HEK293 (cell line): ENCODE data around the gene CCDC38.
A peak's percentile ranks its signal among the peaks of the same experiment; 100 is the strongest.

ENCODE experiments used
- CTCF ChIA-PET: fragments of 350-600 bp; formaldehyde crosslinking; extraction: SDS; loops from one replicate; lab custom pipeline; 2021; ENCODE audit warnings: antibody characterized with exemption; lab: Yijun Ruan, JAX
- POLR2A ChIA-PET: fragments of 300-600 bp; formaldehyde crosslinking; extraction: SDS; loops from one replicate; lab custom pipeline; 2020; ENCODE audit warnings: antibody characterized with exemption, inconsistent platforms; lab: Yijun Ruan, JAX
- H3K27ac ChIP-seq: fragments of 200-500 bp; sonication (Bioruptor generic); 2 replicates; pipeline ENCODE4 v1.5.1; 2014; ENCODE audit warnings: low read depth, low read length, control low read depth, inconsistent platforms; ENCODE audit errors: extremely low read depth
- H3K36me3 ChIP-seq, 2 experiments: fragments of 200-500 bp in 1 of 2; sonication (Bioruptor generic) in 1 of 2; 1 replicate in 1 of 2; 2 replicates in 1 of 2; pipeline ENCODE4 v1.5.1; 2014 to 2017; ENCODE audit warnings: inconsistent platforms in 2 of 2, low read length in 2 of 2; ENCODE audit not compliant: control insufficient read depth in 2 of 2, insufficient read depth in 1 of 2
- H3K4me1 ChIP-seq: fragments of 200-500 bp; sonication (Bioruptor generic); 2 replicates; pipeline ENCODE4 v1.5.1; 2014; ENCODE audit warnings: mild to moderate bottlenecking, low read length, inconsistent platforms; ENCODE audit not compliant: control insufficient read depth, insufficient read depth
- H3K4me3 ChIP-seq: 2 replicates; pipeline ENCODE4 v1.5.1; 2011; ENCODE audit warnings: low read depth, mild to moderate bottlenecking, control low read depth, low read length, moderate library complexity
- H3K9me3 ChIP-seq: fragments of 200-500 bp; sonication (Bioruptor generic); 2 replicates; pipeline ENCODE4 v1.5.1; 2014; ENCODE audit warnings: low read depth, low read length, inconsistent platforms; ENCODE audit not compliant: control insufficient read depth, insufficient read depth
- FEZF1 ChIP-seq: fragments of 450-650 bp; formaldehyde crosslinking; IDR thresholded peaks from 2 replicates; pipeline ENCODE4 v1.5.1; 2016; ENCODE audit warnings: missing biosample characterization, missing genetic modification characterization
- HOXD13 ChIP-seq: sonication (generic); formaldehyde crosslinking; IDR thresholded peaks from 2 replicates; pipeline ENCODE4 v1.8.0; 2022; ENCODE audit warnings: missing genetic modification reagents, borderline replicate concordance
- KLF9 ChIP-seq: fragments of 450-650 bp; formaldehyde crosslinking; IDR thresholded peaks from 2 replicates; pipeline ENCODE4 v1.5.1; 2016; ENCODE audit warnings: missing biosample characterization, missing genetic modification characterization, low read depth
- ZBTB21 ChIP-seq: fragments of 450-650 bp; formaldehyde crosslinking; IDR thresholded peaks from 2 replicates; pipeline ENCODE4 v1.5.1; 2017; ENCODE audit warnings: missing biosample characterization, missing genetic modification characterization
- ZNF248 ChIP-seq: fragments of 450-650 bp; formaldehyde crosslinking; IDR thresholded peaks from 2 replicates; pipeline ENCODE4 v1.5.1; 2017; ENCODE audit warnings: missing biosample characterization, missing genetic modification characterization
- ZNF324 ChIP-seq: fragments of 450-650 bp; formaldehyde crosslinking; IDR thresholded peaks from 2 replicates; pipeline ENCODE4 v1.5.1; 2016; ENCODE audit warnings: missing biosample characterization, missing genetic modification characterization
- ZNF626 ChIP-seq: fragments of 450-650 bp; sonication (Bioruptor Pico); formaldehyde crosslinking; IDR thresholded peaks from 2 replicates; pipeline ENCODE4 v1.5.1; 2018; ENCODE audit warnings: missing biosample characterization, missing genetic modification characterization, inconsistent platforms
- ZNF654 ChIP-seq: fragments of 450-650 bp; formaldehyde crosslinking; IDR thresholded peaks from 2 replicates; pipeline ENCODE4 v1.5.1; 2016; ENCODE audit warnings: low read depth, missing biosample characterization, missing genetic modification characterization
- ZNF664 ChIP-seq: fragments of 450-650 bp; formaldehyde crosslinking; IDR thresholded peaks from 2 replicates; pipeline ENCODE4 v1.5.1; 2016; ENCODE audit warnings: missing biosample characterization, missing genetic modification characterization
- ZSCAN16 ChIP-seq: fragments of 450-650 bp; formaldehyde crosslinking; IDR thresholded peaks from 2 replicates; pipeline ENCODE4 v1.5.1; 2016; ENCODE audit warnings: missing biosample characterization, missing genetic modification characterization
- ZSCAN23 ChIP-seq: fragments of 450-650 bp; formaldehyde crosslinking; IDR thresholded peaks from 2 replicates; pipeline ENCODE4 v1.5.1; 2016; ENCODE audit warnings: missing biosample characterization, missing genetic modification characterization
- TF ChIP-seq, protein P1 (sequence below): fragments of 450-650 bp; IDR thresholded peaks from 2 replicates; pipeline ENCODE4 v1.5.1; 2018; ENCODE audit warnings: missing biosample characterization, mild to moderate bottlenecking, missing genetic modification characterization
- TF ChIP-seq, protein P2 (sequence below): fragments of 450-650 bp; formaldehyde crosslinking; IDR thresholded peaks from 2 replicates; pipeline ENCODE4 v1.5.1; 2016; ENCODE audit warnings: missing biosample characterization, missing genetic modification characterization
- TF ChIP-seq, protein P3 (sequence below): fragments of 450-650 bp; formaldehyde crosslinking; IDR thresholded peaks from 2 replicates; pipeline ENCODE4 v1.5.1; 2017; ENCODE audit warnings: missing biosample characterization, missing genetic modification characterization
- TF ChIP-seq, protein P4 (sequence below): fragments of 450-650 bp; formaldehyde crosslinking; IDR thresholded peaks from 2 replicates; pipeline ENCODE4 v1.5.1; 2016; ENCODE audit warnings: missing biosample characterization, missing genetic modification characterization, low read depth
- TF ChIP-seq, protein P5 (sequence below): fragments of 450-650 bp; formaldehyde crosslinking; IDR thresholded peaks from 2 replicates; pipeline ENCODE4 v1.5.1; 2016; ENCODE audit warnings: missing biosample characterization, missing genetic modification characterization

CCDC38 gene

DNA sequence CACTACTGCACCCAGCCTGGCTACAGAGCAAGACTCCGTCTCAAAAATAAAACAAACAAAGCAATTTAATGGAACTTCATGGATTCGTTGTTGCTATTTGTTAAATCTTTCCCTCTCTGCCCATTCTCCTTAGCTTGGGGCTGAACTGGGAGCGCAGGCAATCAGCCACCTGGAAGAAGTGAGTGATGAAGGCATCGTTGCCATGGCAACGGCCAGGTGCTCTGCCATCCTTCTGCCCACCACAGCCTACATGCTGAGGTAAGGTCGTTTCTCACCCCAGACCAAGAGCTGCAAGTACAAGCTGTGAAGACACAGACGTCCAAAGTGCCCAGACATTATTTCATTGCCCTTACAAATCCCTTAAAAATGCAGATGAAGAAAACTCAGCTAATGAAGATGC lies 19.8 kb upstream of the CCDC38 start (continued):
- TF ChIP-seq, protein P1, sequence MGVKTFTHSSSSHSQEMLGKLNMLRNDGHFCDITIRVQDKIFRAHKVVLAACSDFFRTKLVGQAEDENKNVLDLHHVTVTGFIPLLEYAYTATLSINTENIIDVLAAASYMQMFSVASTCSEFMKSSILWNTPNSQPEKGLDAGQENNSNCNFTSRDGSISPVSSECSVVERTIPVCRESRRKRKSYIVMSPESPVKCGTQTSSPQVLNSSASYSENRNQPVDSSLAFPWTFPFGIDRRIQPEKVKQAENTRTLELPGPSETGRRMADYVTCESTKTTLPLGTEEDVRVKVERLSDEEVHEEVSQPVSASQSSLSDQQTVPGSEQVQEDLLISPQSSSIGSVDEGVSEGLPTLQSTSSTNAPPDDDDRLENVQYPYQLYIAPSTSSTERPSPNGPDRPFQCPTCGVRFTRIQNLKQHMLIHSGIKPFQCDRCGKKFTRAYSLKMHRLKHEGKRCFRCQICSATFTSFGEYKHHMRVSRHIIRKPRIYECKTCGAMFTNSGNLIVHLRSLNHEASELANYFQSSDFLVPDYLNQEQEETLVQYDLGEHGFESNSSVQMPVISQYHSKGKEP (tag by site-specific recombination): no peak
- TF ChIP-seq ZBTB21 (tag by site-specific recombination): no peak
- no peak for TF ChIP-seq KLF9 (tag by site-specific recombination)
- no peak for TF ChIP-seq ZNF248 (tag by site-specific recombination)
- TF ChIP-seq, protein P2, sequence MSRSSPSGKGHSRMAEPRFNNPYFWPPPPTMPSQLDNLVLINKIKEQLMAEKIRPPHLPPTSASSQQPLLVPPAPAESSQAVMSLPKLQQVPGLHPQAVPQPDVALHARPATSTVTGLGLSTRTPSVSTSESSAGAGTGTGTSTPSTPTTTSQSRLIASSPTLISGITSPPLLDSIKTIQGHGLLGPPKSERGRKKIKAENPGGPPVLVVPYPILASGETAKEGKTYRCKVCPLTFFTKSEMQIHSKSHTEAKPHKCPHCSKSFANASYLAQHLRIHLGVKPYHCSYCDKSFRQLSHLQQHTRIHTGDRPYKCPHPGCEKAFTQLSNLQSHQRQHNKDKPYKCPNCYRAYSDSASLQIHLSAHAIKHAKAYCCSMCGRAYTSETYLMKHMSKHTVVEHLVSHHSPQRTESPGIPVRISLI (tag by site-specific recombination): no peak
- TF ChIP-seq, protein P3, sequence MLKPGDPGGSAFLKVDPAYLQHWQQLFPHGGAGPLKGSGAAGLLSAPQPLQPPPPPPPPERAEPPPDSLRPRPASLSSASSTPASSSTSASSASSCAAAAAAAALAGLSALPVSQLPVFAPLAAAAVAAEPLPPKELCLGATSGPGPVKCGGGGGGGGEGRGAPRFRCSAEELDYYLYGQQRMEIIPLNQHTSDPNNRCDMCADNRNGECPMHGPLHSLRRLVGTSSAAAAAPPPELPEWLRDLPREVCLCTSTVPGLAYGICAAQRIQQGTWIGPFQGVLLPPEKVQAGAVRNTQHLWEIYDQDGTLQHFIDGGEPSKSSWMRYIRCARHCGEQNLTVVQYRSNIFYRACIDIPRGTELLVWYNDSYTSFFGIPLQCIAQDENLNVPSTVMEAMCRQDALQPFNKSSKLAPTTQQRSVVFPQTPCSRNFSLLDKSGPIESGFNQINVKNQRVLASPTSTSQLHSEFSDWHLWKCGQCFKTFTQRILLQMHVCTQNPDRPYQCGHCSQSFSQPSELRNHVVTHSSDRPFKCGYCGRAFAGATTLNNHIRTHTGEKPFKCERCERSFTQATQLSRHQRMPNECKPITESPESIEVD: no peak
- no peak for TF ChIP-seq ZNF324 (tag by site-specific recombination)

DNA sequence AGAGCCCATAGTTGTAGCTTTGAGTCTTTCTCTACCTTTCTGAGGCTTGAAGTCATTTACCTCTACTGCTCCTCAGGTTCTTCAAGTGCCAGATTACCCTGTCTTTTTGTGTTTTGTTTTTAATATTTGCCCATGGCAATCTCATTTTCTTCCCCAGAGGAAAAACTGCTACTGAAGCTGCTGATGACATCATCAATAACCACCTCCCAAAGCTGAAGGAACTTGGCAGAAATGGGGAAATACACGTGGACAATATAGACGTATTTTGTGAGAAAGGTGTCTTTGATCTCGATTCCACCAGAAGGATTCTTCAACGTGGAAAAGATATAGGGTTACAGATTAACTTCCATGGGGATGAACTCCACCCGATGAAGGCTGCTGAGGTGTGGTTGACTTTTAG lies 17.8 kb upstream of the CCDC38 start:
- ChIA-PET CTCF (interaction anchor here (0.7 to 2.6 kb wide), 3 partner anchors 32 to 41 kb away, joined by 3 to 21 read pairs (median 3); no protein-coding TSS in a partner anchor), POLR2A (interaction anchor here (0.7 kb wide), 1 partner anchor 13 kb away, joined by 7 read pairs; no protein-coding TSS in a partner anchor)
- no peak overlapping the region for H3K27ac ChIP-seq
- TF ChIP-seq, protein P4, sequence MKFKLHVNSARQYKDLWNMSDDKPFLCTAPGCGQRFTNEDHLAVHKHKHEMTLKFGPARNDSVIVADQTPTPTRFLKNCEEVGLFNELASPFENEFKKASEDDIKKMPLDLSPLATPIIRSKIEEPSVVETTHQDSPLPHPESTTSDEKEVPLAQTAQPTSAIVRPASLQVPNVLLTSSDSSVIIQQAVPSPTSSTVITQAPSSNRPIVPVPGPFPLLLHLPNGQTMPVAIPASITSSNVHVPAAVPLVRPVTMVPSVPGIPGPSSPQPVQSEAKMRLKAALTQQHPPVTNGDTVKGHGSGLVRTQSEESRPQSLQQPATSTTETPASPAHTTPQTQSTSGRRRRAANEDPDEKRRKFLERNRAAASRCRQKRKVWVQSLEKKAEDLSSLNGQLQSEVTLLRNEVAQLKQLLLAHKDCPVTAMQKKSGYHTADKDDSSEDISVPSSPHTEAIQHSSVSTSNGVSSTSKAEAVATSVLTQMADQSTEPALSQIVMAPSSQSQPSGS: peak; percentile 85
- TF ChIP-seq ZNF626 (tag by site-specific recombination): no peak
- no peak for TF ChIP-seq ZNF664 (tag by site-specific recombination)
- TF ChIP-seq HOXD13 (CRISPR knock-in tag): no peak
- no peak overlapping the region for H3K4me3 ChIP-seq
- H3K9me3 ChIP-seq: no peaks in the 10 kb centered on the region
- H3K4me1 ChIP-seq: no peaks in the 10 kb centered on the region
- no peaks in the 10 kb centered on the region for H3K36me3 ChIP-seq

DNA sequence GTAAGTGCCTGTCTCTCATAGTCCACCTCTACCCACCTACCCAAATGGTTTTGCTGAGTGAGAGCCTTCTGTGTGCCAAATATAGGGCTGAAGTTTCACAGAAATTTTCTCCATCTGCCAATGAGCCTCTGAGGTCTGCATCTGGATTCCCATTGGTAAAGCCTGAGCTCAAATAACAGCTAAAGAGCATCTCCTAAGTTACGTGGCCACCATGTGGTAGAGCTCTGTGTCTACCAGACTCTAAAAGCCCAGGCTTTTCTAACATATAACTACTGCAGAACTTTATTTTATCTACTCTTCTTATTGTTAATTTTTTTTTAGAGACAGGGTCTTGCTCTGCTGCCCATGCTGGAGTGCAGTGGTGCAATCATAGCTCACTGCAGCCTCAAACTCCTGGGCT lies 16.7 kb upstream of the CCDC38 start:
- CTCF ChIA-PET: interaction anchor here (0.6 to 2.6 kb wide), 9 partner anchors 11 to 1298 kb away, joined by 3 to 21 read pairs (median 3); no protein-coding TSS in a partner anchor
- no peak overlapping the region for H3K4me3 ChIP-seq
- H3K4me1 ChIP-seq: no peaks in the 10 kb centered on the region
- TF ChIP-seq FEZF1 (tag by site-specific recombination) (no peak), ZNF654 (peak; percentile 26; the same call in 1 of the 2 replicates)
- H3K27ac ChIP-seq: no peak overlapping the region
- no peaks in the 10 kb centered on the region for H3K36me3 ChIP-seq
- H3K9me3 ChIP-seq: no peaks in the 10 kb centered on the region
- POLR2A ChIA-PET: interaction anchor here (0.7 to 1.1 kb wide), 2 partner anchors 17 to 40 kb away, joined by 3 read pairs; partner anchors contain the start of gene CCDC38

DNA sequence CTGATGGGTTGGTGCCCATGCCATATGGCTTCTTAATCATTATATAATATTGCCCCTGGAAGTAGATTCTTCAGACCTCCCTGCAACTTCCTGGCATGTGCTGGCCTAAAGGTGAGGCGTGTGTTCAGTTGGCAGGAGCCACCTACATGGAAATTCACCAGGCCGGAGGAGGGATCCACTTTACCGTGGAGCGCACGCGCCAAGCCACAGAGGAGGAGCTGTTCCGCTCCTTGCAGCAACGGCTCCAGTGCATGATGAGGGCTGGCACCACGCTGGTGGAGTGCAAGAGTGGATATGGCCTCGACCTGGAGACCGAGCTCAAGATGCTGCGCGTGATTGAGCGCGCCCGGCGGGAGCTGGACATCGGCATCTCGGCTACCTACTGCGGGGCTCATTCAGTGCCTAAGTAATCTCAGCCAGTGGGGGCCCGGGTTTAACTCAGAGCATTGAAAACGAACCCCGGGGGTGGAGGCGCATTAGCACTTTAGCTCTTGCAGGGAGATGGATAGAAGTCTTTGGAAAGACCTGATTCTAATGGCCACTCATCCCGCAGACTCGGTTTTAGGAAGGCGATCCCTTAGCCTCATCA lies 14.2 kb upstream of the CCDC38 start:
- ChIA-PET CTCF (interaction anchor here (0.9 to 3.3 kb wide), 2 partner anchors 14 to 38 kb away, joined by 3 to 17 read pairs; partner anchors contain the start of genes AMDHD1 and CCDC38), POLR2A (no interaction called here)
- H3K4me3 ChIP-seq: no peak overlapping the region
- no peaks in the 10 kb centered on the region for H3K36me3 ChIP-seq
- TF ChIP-seq, protein P5, sequence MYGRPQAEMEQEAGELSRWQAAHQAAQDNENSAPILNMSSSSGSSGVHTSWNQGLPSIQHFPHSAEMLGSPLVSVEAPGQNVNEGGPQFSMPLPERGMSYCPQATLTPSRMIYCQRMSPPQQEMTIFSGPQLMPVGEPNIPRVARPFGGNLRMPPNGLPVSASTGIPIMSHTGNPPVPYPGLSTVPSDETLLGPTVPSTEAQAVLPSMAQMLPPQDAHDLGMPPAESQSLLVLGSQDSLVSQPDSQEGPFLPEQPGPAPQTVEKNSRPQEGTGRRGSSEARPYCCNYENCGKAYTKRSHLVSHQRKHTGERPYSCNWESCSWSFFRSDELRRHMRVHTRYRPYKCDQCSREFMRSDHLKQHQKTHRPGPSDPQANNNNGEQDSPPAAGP (tag by site-specific recombination): no peak
- TF ChIP-seq ZSCAN23 (tag by site-specific recombination) (no peak), ZSCAN16 (tag by site-specific recombination) (no peak)
- H3K9me3 ChIP-seq: no peaks in the 10 kb centered on the region
- H3K27ac ChIP-seq: no peak overlapping the region
- peaks cover 3% of the 10 kb centered on the region; the same call in 1 of the 2 replicates for H3K4me1 ChIP-seq
